Fibroblast of lung (primary cell): Measurements from ENCODE around the gene WNT11. TPM values are rescaled to one million over a fixed set of nuclear protein-coding genes. Genes with fewer than 3 reads are reported as not detected.

ENCODE experiments used
- DNase-seq, 2 donors: peaks; one replicate each; pipeline versions ENCODE4 v3.0.0 to v3.0.0-alpha.2; 2010; ENCODE audit warnings: low read depth in 2 of 2
- H2AFZ ChIP-seq: 2 replicates; pipeline ENCODE4 v1.5.1; 2012; ENCODE audit warnings: low read length, control low read depth, inconsistent platforms
- H3K27ac ChIP-seq: 2 replicates; pipeline ENCODE4 v1.5.1; 2011; ENCODE audit warnings: low read length, control low read depth; ENCODE audit not compliant: insufficient read depth
- H3K27me3 ChIP-seq: 2 replicates; pipeline ENCODE4 v1.5.1; 2011; ENCODE audit warnings: mild to moderate bottlenecking, low read length; ENCODE audit not compliant: control insufficient read depth, insufficient read depth
- H3K36me3 ChIP-seq: 2 replicates; pipeline ENCODE4 v1.5.1; 2011; ENCODE audit warnings: low read length; ENCODE audit not compliant: control insufficient read depth, insufficient read depth
- H3K4me1 ChIP-seq: 2 replicates; pipeline ENCODE4 v1.5.1; 2011; ENCODE audit warnings: low read length; ENCODE audit not compliant: control insufficient read depth, insufficient read depth; ENCODE audit errors: extremely low read depth
- H3K4me2 ChIP-seq: 2 replicates; pipeline ENCODE4 v1.5.1; 2011; ENCODE audit warnings: low read length, control low read depth; ENCODE audit not compliant: insufficient read depth; ENCODE audit errors: extremely low read depth
- H3K4me3 ChIP-seq, 4 experiments: fragments of 200-600 bp in 1 of 4; sonication (generic) in 1 of 4; replicated peaks in 1 of 4; 2 replicates each; pipeline ENCODE4 v1.5.1; 2011 to 2016; ENCODE audit warnings: low read length in 4 of 4, low read depth in 3 of 4, mild to moderate bottlenecking in 3 of 4, control low read depth in 2 of 4, inconsistent platforms in 1 of 4, mixed read lengths in 1 of 4; ENCODE audit not compliant: insufficient read depth in 1 of 4; ENCODE audit errors: control extremely low read depth in 1 of 4
- H3K79me2 ChIP-seq: 2 replicates; pipeline ENCODE4 v1.5.1; 2012; ENCODE audit warnings: mild to moderate bottlenecking, low read length, inconsistent platforms; ENCODE audit not compliant: control insufficient read depth, insufficient read depth
- H3K9ac ChIP-seq: 2 replicates; pipeline ENCODE4 v1.5.1; 2011; ENCODE audit warnings: mild to moderate bottlenecking, low read length, control low read depth; ENCODE audit not compliant: insufficient read depth
- H3K9me3 ChIP-seq: 2 replicates; pipeline ENCODE4 v1.5.1; 2012; ENCODE audit warnings: low read depth, low read length; ENCODE audit not compliant: control insufficient read depth, insufficient read depth
- H4K20me1 ChIP-seq: 2 replicates; pipeline ENCODE4 v1.5.1; 2011; ENCODE audit warnings: low read length; ENCODE audit not compliant: control insufficient read depth, insufficient read depth; ENCODE audit errors: extremely low read depth
- EZH2 ChIP-seq: IDR thresholded peaks from 2 replicates; pipeline ENCODE4 v1.5.1; 2012; ENCODE audit warnings: low read length, control low read depth, mild to moderate bottlenecking; ENCODE audit errors: missing control alignments
- polyA plus RNA-seq, 2 donors: library from polyadenylated mRNA; depleted of rRNA in 1 of 2; stranded (reverse) in 1 of 2; unstranded in 1 of 2; fragments of >200 nt; gene quantifications; 2 replicates each; pipeline ENCODE4 v1.2.1, GENCODE V29; 2011 to 2012; ENCODE audit warnings: missing spikeins in 1 of 2
- total RNA-seq: library from RNA; depleted of rRNA; stranded (reverse); fragments of >200 nt; gene quantifications from 2 replicates; pipeline ENCODE4 v1.2.1, GENCODE V29; 2014
- TF ChIP-seq, protein P1 (sequence below), 2 donors: IDR thresholded peaks in 1 of 2; conservative IDR thresholded peaks in 1 of 2; 1 replicate in 1 of 2; 2 replicates in 1 of 2; pipeline ENCODE4 v1.5.1; 2011 to 2012; ENCODE audit warnings: low read length in 2 of 2, control low read depth in 1 of 2, inconsistent platforms in 1 of 2, low read depth in 1 of 2, mild to moderate bottlenecking in 1 of 2

WNT11 gene
- total and polyA plus RNA-seq, 2 donors (not counting 1 experiment from before 2014, with no cell fraction given) = 0.07 to 0.33 TPM

DNA sequence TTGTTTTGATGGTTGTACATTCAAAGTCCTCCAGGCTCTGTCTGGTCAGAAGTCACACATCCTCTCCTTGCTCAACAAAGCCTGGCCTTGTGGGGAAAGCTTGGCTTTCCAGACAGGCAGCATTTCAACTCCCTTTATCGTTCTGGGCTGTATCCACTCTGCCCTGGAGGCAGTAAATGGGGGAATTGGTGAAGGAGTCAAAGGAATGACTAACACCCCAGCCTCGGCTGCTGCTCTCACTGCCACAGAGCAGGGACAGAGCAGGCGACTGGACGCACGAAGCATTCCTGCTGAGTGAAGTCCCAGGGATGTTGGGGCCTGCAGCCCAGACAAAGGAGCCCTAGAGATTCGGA lies 52.8 kb downstream of the WNT11 start:
- no peaks in the 10 kb centered on the region for H3K27me3 ChIP-seq
- no peak overlapping the region for H3K4me2 ChIP-seq
- no peaks in the 10 kb centered on the region for H4K20me1 ChIP-seq
- no peak overlapping the region for H2AFZ ChIP-seq
- H3K4me3 ChIP-seq = no peak overlapping the region
- no peaks in the 10 kb centered on the region for H3K9me3 ChIP-seq
- no peaks in the 10 kb centered on the region for H3K79me2 ChIP-seq
- no peaks in the 10 kb centered on the region for H3K36me3 ChIP-seq
- no peak for TF ChIP-seq EZH2
- no peak overlapping the region for H3K27ac ChIP-seq
- no peaks in the 10 kb centered on the region for H3K4me1 ChIP-seq
- DNase-seq = peak in 1 of 2 donors; percentile 42
- H3K9ac ChIP-seq = no peak overlapping the region

DNA sequence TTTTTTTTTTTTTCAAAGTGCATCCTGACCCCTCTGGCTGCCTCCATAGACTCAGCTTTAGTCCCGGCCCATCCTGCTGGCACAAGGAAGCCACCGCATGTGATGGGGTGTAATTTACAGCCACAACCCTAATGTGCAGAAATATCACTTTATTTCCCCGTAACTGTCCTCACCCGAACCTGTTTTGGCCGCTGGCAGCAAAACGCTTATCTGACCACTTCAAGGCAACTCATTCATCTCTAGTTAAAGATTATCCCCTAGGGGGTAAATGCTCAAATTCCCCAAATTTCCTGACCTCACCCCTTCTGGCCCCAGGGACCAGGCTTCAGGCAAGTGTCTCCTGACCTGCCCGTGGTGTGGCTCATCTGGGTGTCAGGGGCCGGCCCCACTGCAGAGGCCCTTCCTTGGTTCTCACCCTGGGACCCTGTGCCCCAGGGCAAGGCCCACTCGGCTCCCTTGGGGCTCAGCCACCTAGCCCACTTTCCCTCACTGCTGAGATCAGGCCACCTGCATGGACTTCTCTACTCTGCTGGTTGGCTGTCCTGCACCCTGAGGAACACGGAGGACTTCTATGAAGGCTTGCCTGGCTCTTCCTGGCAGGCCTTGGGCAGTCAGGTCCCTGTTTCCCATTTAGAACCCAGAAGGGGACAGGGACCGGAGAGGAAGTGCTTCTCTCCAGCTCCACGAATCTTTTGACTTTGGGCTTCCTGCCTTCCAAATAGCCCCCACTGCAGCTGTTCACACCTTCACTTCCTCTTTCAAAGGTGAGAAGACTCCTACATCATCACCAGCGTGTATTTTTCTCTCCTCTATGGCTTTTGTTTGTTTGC lies 53.3 kb downstream of the WNT11 start:
- no peak overlapping the region for H2AFZ ChIP-seq

DNA sequence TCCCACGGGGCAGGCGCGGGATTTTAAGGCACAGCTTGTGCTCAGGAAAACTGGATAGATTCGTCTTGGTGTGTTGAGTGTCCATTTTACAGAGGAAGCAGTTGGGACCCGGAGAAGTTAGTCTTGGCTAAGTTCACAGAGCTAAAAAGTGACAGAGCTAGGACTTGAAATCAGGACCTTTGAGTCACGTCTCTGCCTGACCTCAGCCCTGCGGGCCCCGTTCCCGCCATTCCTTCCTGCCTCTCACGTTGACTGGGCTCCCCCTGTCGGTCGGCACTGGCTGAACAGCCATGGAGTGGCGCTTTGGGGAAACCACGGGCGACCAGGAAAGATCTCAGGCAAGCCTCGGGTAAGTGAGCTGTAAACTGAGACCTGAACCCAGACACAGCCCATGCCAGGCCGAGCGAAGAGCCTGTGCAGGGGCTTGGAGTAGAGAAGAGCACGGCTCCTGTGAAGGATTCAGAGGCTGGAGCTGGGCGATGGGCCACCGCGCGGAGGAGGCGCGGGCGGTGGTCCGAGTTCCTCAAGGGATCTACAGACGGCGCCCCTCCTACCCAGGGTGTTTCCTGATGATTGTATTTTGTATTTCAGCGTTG lies 54.1 kb downstream of the WNT11 start:
- H3K9ac ChIP-seq = no peak overlapping the region
- H4K20me1 ChIP-seq = no peaks in the 10 kb centered on the region
- TF ChIP-seq, protein P1, sequence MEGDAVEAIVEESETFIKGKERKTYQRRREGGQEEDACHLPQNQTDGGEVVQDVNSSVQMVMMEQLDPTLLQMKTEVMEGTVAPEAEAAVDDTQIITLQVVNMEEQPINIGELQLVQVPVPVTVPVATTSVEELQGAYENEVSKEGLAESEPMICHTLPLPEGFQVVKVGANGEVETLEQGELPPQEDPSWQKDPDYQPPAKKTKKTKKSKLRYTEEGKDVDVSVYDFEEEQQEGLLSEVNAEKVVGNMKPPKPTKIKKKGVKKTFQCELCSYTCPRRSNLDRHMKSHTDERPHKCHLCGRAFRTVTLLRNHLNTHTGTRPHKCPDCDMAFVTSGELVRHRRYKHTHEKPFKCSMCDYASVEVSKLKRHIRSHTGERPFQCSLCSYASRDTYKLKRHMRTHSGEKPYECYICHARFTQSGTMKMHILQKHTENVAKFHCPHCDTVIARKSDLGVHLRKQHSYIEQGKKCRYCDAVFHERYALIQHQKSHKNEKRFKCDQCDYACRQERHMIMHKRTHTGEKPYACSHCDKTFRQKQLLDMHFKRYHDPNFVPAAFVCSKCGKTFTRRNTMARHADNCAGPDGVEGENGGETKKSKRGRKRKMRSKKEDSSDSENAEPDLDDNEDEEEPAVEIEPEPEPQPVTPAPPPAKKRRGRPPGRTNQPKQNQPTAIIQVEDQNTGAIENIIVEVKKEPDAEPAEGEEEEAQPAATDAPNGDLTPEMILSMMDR (conservative IDR thresholded peaks at IDR 0.05 in 1 of 2, IDR thresholded peaks at IDR 0.05 in 1 of 2; ENCODE audit: low read depth in 1 of 2, low read length in 2 of 2) = peak; percentile 73 to 98
- TF ChIP-seq EZH2 = no peak
- H3K79me2 ChIP-seq = no peaks in the 10 kb centered on the region
- H3K36me3 ChIP-seq = no peaks in the 10 kb centered on the region
- no peaks in the 10 kb centered on the region for H3K4me1 ChIP-seq
- DNase-seq = peak; percentile 66 to 76
- no peaks in the 10 kb centered on the region for H3K27me3 ChIP-seq
- H2AFZ ChIP-seq = peak overlapping the region; percentile 72
- no peaks in the 10 kb centered on the region for H3K9me3 ChIP-seq
- H3K4me2 ChIP-seq = peak overlapping the region; percentile 73
- no peak overlapping the region for H3K27ac ChIP-seq
- peak overlapping the region; percentile 1 to 52 (median 35) for H3K4me3 ChIP-seq

More for the DNA sequence above, 53.3 kb downstream of the WNT11 start:
- H3K9ac ChIP-seq = no peak overlapping the region
- no peaks in the 10 kb centered on the region for H3K27me3 ChIP-seq
- no peak for TF ChIP-seq EZH2
- TF ChIP-seq, protein P1 (conservative IDR thresholded peaks at IDR 0.05 in 1 of 2, IDR thresholded peaks at IDR 0.05 in 1 of 2; ENCODE audit: low read depth in 1 of 2, low read length in 2 of 2) = no peak
- no peaks in the 10 kb centered on the region for H3K4me1 ChIP-seq
- no peak overlapping the region for H3K27ac ChIP-seq
- no peaks in the 10 kb centered on the region for H3K9me3 ChIP-seq
- no peaks in the 10 kb centered on the region for H3K79me2 ChIP-seq
- H3K36me3 ChIP-seq = no peaks in the 10 kb centered on the region
- peak overlapping the region; percentile 73 for H3K4me2 ChIP-seq
- DNase-seq = no peak
- H4K20me1 ChIP-seq = no peaks in the 10 kb centered on the region
- H3K4me3 ChIP-seq = peak overlapping the region in 1 of 4 experiments; percentile 52
